GM12892 (cell line): ENCODE results near the gene CHIT1.

ENCODE experiments used
- POLR2A ChIP-seq: IDR thresholded peaks from 2 replicates; pipeline ENCODE4 v1.6.1; 2011; ENCODE audit warnings: low read depth, low read length, control low read depth
- TAF1 ChIP-seq: IDR thresholded peaks from 2 replicates; pipeline ENCODE4 v1.6.1; 2011; ENCODE audit warnings: low read depth, mild to moderate bottlenecking, control low read depth, low read length, borderline replicate concordance

DNA sequence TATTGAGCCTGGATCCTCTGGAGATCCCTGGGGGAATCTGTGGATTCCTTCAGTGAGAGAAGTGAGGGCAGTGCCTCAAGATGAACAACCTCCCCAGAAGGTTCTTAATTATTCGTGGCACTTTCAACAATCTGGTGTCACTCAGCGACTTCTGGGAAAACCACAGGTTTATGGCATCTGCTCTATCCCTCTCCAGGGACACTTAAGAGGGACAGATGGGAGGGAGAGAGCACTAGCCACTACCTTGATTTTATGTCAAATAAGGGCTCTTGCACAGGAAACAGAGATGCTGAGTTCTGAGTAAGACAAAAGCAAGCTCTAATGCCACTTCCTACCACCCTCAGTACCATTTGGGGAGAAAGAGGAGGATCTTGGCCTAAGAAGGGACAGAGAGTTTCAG lies 21.7 kb downstream of the CHIT1 start:
- no peak for TF ChIP-seq POLR2A
- TF ChIP-seq TAF1, result no peak
